ENCODE measurements around the gene MTX2.

DNA sequence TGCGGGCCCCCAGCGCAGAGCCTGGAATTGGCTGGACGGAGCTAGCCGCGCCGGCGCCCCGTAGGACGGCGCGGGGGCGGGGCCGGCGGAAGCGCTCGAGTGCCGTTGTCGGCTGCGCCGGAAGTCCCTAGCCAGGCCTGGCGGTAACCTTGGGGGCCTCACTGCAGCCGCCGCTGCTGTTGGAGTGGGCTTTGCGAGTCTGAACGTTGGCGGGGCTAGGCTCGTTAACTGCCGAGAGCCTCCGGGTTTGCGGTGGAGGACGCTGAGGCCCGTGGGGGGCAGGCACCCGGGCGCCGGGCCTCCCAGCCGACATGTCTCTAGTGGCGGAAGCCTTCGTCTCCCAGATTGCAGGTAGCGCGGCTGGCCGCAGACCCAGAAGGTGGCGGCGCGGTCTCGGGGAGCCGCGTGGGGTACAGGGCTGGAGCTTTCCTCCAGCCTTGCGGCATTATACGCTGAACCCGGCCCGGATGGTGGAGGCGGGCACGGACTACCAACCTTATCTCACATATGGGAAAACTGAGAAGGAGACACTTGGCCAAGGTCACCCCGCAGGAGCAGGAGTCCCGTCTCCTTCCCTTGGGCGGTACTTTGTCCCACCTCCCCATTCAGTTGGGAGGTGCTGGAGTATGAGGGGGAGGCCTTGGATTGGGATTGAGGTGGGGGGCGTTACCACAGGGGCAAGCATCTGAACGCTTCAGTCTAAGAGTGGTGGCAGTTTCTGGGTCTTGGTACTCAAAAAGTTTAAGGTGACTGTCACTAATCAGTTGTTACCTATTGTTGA is at the start of gene MTX2:
- TF ChIP-seq TARDBP (IDR thresholded peaks at IDR 0.05) (no peak), BHLHE40 (IDR thresholded peaks at IDR 0.05; ENCODE audit: borderline replicate concordance) (no peak), SUZ12 (IDR thresholded peaks at IDR 0.05) (no peak), ELF4 (IDR thresholded peaks at IDR 0.05) (no peak; the same call in 1 of the 2 replicates)
